RCC 7860 (cell line): ENCODE data around the gene FRA10AC1.

Experiments used
- DNase-seq: peaks from one replicate; pipeline ENCODE4 v3.0.0-alpha.2; 2015; ENCODE audit warnings: low spot score
- FAIRE-seq: peaks from 2 replicates; lab custom pipeline; 2012; peaks lifted over from hg19 to GRCh38; lab: Jason Lieb, UNC

FRA10AC1 gene

GRCh38 chr10:93702210-93703001 lies at the start of gene FRA10AC1:
Gene FRA10AC1 (minus strand): TSS chr10:93702592. CDS start chr10:93700106, 2,486 bp downstream.
- DNase-seq (peak; percentile 82), FAIRE-seq (peak; percentile 29)

GRCh38 chr10:93751832-93752231 lies 49.4 kb upstream of the FRA10AC1 start:
- no peak for FAIRE-seq
- no peak for DNase-seq

- FAIRE-seq: no peak
- no peak for DNase-seq
These were observed 48.7 kb upstream of the FRA10AC1 start for GRCh38 chr10:93751124-93751523.

- no peak for FAIRE-seq
- no peak for DNase-seq
These were observed 46.9 kb upstream of the FRA10AC1 start for GRCh38 chr10:93749218-93749799.

GRCh38 chr10:93746844-93747284 lies 44.5 kb upstream of the FRA10AC1 start:
- DNase-seq: peak; percentile 94
- FAIRE-seq: peak; percentile 89

GRCh38 chr10:93745408-93746065 lies 43.1 kb upstream of the FRA10AC1 start:
- FAIRE-seq (no peak), DNase-seq (no peak)

- DNase-seq (no peak), FAIRE-seq (no peak)
These were observed 40.4 kb upstream of the FRA10AC1 start for GRCh38 chr10:93742633-93743349.

GRCh38 chr10:93741367-93741766 lies 39.0 kb upstream of the FRA10AC1 start:
- no peak for FAIRE-seq
- no peak for DNase-seq

GRCh38 chr10:93726024-93726423 lies 23.6 kb upstream of the FRA10AC1 start:
- FAIRE-seq (no peak), DNase-seq (no peak)

- no peak for FAIRE-seq
These were observed 20.8 kb upstream of the FRA10AC1 start for GRCh38 chr10:93723153-93723552.

GRCh38 chr10:93722550-93722949 lies 20.2 kb upstream of the FRA10AC1 start:
- FAIRE-seq: no peak
- no peak for DNase-seq

More at GRCh38 chr10:93723153-93723552, 20.8 kb upstream of the FRA10AC1 start:
- DNase-seq: no peak

GRCh38 chr10:93719901-93720300 lies 17.5 kb upstream of the FRA10AC1 start:
- DNase-seq: no peak
- no peak for FAIRE-seq

- no peak for DNase-seq
- FAIRE-seq: no peak
These were observed 16.7 kb upstream of the FRA10AC1 start for GRCh38 chr10:93718937-93719725.

- FAIRE-seq (no peak), DNase-seq (no peak)
These were observed 14.4 kb upstream of the FRA10AC1 start for GRCh38 chr10:93716766-93717165.

- DNase-seq (no peak), FAIRE-seq (no peak)
These were observed 13.0 kb upstream of the FRA10AC1 start for GRCh38 chr10:93715345-93715744.

- FAIRE-seq: no peak
- DNase-seq: no peak
These were observed 10.2 kb upstream of the FRA10AC1 start for GRCh38 chr10:93712593-93712992.

- FAIRE-seq: no peak
- no peak for DNase-seq
These were observed 9.5 kb upstream of the FRA10AC1 start for GRCh38 chr10:93711891-93712290.

- DNase-seq: no peak
- no peak for FAIRE-seq
These were observed 8.0 kb upstream of the FRA10AC1 start for GRCh38 chr10:93710333-93710909.

- FAIRE-seq: no peak
- no peak for DNase-seq
These were observed 5.2 kb upstream of the FRA10AC1 start for GRCh38 chr10:93707623-93708022.

- FAIRE-seq: no peak
- DNase-seq: no peak
These were observed 2.1 kb upstream of the FRA10AC1 start for GRCh38 chr10:93704451-93704850.
